Prostate gland (tissue), 2 donors: Measurements from ENCODE around the gene DROSHA. TPM values are rescaled to one million over a fixed set of nuclear protein-coding genes. Genes with fewer than 3 reads are reported as not detected.

ENCODE experiments used
- DNase-seq: peaks from one replicate; pipeline ENCODE4 v3.0.0-alpha.2; 2019; ENCODE audit warnings: low spot score
- H3K27ac ChIP-seq, 2 donors: fragments of 200-600 bp; sonication (generic); 2 replicates each; pipeline ENCODE4 v1.5.1; 2017 to 2019
- H3K27me3 ChIP-seq: fragments of 200-600 bp; sonication (generic); replicated peaks from 2 replicates; pipeline ENCODE4 v1.5.1; 2019; ENCODE audit not compliant: insufficient read depth
- H3K36me3 ChIP-seq, 2 donors: fragments of 200-600 bp; sonication (generic); 1 replicate in 1 of 2; 2 replicates in 1 of 2; pipeline versions ENCODE4 v1.5.1 to v1.8.1; 2017 to 2019
- H3K4me1 ChIP-seq: fragments of 200-600 bp; sonication (generic); replicated peaks from 2 replicates; pipeline ENCODE4 v1.5.1; 2019
- H3K4me3 ChIP-seq, 2 donors: fragments of 200-600 bp; sonication (generic); 2 replicates each; pipeline ENCODE4 v1.5.1; 2017 to 2019
- H3K9me3 ChIP-seq: fragments of 200-600 bp; sonication (generic); 2 replicates; pipeline ENCODE4 v1.5.1; 2017
- CTCF ChIP-seq, 4 experiments: fragments of 200-600 bp in 2 of 4; fragments of 450-650 bp in 2 of 4; sonication (generic) in 2 of 4; IDR thresholded peaks; 1 replicate in 3 of 4; 2 replicates in 1 of 4; pipeline ENCODE4 v1.5.1; 2016 to 2019; ENCODE audit warnings: antibody characterized with exemption in 4 of 4, mild to moderate bottlenecking in 2 of 4, moderate library complexity in 2 of 4
- POLR2A ChIP-seq: fragments of 450-650 bp; IDR thresholded peaks from one replicate; pipeline ENCODE4 v1.6.1; 2016; ENCODE audit warnings: antibody characterized with exemption, mild to moderate bottlenecking
- POLR2AphosphoS5 ChIP-seq: sonication (generic); formaldehyde crosslinking; IDR thresholded peaks from one replicate; pipeline ENCODE4 v1.6.1; 2017; ENCODE audit warnings: antibody characterized with exemption
- WGBS: methylation state at CpG from one replicate; pipeline ENCODE4 v1.1.5; 2018; 5-methylcytosine and 5-hydroxymethylcytosine counted together
- intact Hi-C: fragments of 100-400 bp; cut with DNase I; formaldehyde crosslinking; loops from one replicate; pipeline ENCODE4 v1.14.2; 2022
- total RNA-seq, 2 donors: library from RNA; depleted of rRNA; stranded (reverse); fragments of >200 nt; gene quantifications; one replicate each; pipeline ENCODE4 v1.1.0, GENCODE V29; 2016

Gene DROSHA
- total RNA-seq, 2 donors from 2014 or later = 27.6 to 45.7 TPM

GRCh38 chr5:31534527-31535046 lies 2.7 kb upstream of the DROSHA start:
- no peak overlapping the region for H3K27ac ChIP-seq
- H3K9me3 ChIP-seq = no peaks in the 10 kb centered on the region
- peaks cover 4% of the 10 kb centered on the region for H3K4me1 ChIP-seq
- no peak overlapping the region for H3K4me3 ChIP-seq
- no peak for DNase-seq
- TF ChIP-seq POLR2A = no peak
- no peak for TF ChIP-seq CTCF (IDR thresholded peaks at IDR 0.05)
- no peak for TF ChIP-seq POLR2AphosphoS5
- H3K27me3 ChIP-seq = no peaks in the 10 kb centered on the region
- WGBS = 79% methylated on average over 1 of the region's 1 CpG
- H3K36me3 ChIP-seq = no peaks in the 10 kb centered on the region
- intact Hi-C loops = no loop called here

GRCh38 chr5:31531543-31531887 lies 378 bp downstream of the DROSHA start:
- Histone ChIP-seq H3K27ac (peak overlapping the region; percentile 32 to 49), H3K4me1 (peaks cover 4% of the 10 kb centered on the region), H3K9me3 (no peaks in the 10 kb centered on the region), H3K27me3 (no peaks in the 10 kb centered on the region), H3K36me3 (peaks cover 0 to 2% of the 10 kb centered on the region in 2 donors), H3K4me3 (peak overlapping the region; percentile 70 to 79)
- no peak for TF ChIP-seq CTCF (IDR thresholded peaks at IDR 0.05)
- DNase-seq = peak; percentile 12
- intact Hi-C loops = no loop called here
- under 1% methylated on average over 13 of the region's 13 CpGs for WGBS

- Histone ChIP-seq H3K9me3 (no peaks in the 10 kb centered on the region), H3K27ac (no peak overlapping the region), H3K36me3 (peaks cover 0 to 10% of the 10 kb centered on the region in 2 donors), H3K27me3 (no peaks in the 10 kb centered on the region), H3K4me1 (peaks cover 4% of the 10 kb centered on the region), H3K4me3 (peak overlapping the region; percentile 70 to 79)
- WGBS = 76% methylated on average over 9 of the region's 9 CpGs
- DNase-seq = no peak
- intact Hi-C loops = no loop called here
- TF ChIP-seq POLR2AphosphoS5 = no peak
- no peak for TF ChIP-seq CTCF (IDR thresholded peaks at IDR 0.05)
- no peak for TF ChIP-seq POLR2A
Observed at GRCh38 chr5:31530541-31531265, 1.2 kb downstream of the DROSHA start.

GRCh38 chr5:31523041-31523440 lies 8.9 kb downstream of the DROSHA start:
- TF ChIP-seq POLR2AphosphoS5 (no peak), POLR2A (no peak), CTCF (IDR thresholded peaks at IDR 0.05) (no peak)
- WGBS = 96% methylated on average over 4 of the region's 4 CpGs
- no peak overlapping the region for H3K27ac ChIP-seq

GRCh38 chr5:31516802-31517201 lies 15.1 kb downstream of the DROSHA start:
- Histone ChIP-seq H3K9me3 (no peaks in the 10 kb centered on the region), H3K4me3 (no peak overlapping the region), H3K27ac (no peak overlapping the region), H3K4me1 (no peaks in the 10 kb centered on the region), H3K27me3 (no peaks in the 10 kb centered on the region), H3K36me3 (peaks cover 0 to 6% of the 10 kb centered on the region in 2 donors)
- no peak for TF ChIP-seq CTCF (IDR thresholded peaks at IDR 0.05)
- TF ChIP-seq POLR2AphosphoS5 = no peak
- TF ChIP-seq POLR2A = no peak
- no peak for DNase-seq
- intact Hi-C loops = no loop called here
- 71% methylated on average over 1 of the region's 1 CpG for WGBS

More at GRCh38 chr5:31523041-31523440, 8.9 kb downstream of the DROSHA start:
- DNase-seq = no peak
- H3K9me3 ChIP-seq = no peaks in the 10 kb centered on the region
- peaks cover 0 to 11% of the 10 kb centered on the region in 2 donors for H3K36me3 ChIP-seq
- H3K4me3 ChIP-seq = no peak overlapping the region
- intact Hi-C loops = no loop called here
- H3K27me3 ChIP-seq = no peaks in the 10 kb centered on the region
- no peaks in the 10 kb centered on the region for H3K4me1 ChIP-seq
